ACC112 (cell line): Measurements from ENCODE around the gene TREX2.

Experiments
- H2AFZ ChIP-seq: fragments of 200-600 bp; sonication (generic); one replicate; pipeline ENCODE4 v1.6.0; 2017; ENCODE audit warnings: antibody characterized with exemption, low read length; ENCODE audit not compliant: unreplicated experiment
- H3K27ac ChIP-seq: fragments of 200-600 bp; sonication (generic); 2 replicates; pipeline ENCODE4 v1.5.1; 2014; ENCODE audit warnings: low read depth, mild to moderate bottlenecking, antibody characterized with exemption, low read length, moderate library complexity
- H3K27me3 ChIP-seq: fragments of 200-600 bp; sonication (generic); 2 replicates; pipeline ENCODE4 v1.6.1; 2014; ENCODE audit warnings: mild to moderate bottlenecking, antibody characterized with exemption, low read length, moderate library complexity, mixed read lengths; ENCODE audit not compliant: insufficient read depth
- H3K36me3 ChIP-seq: fragments of 200-600 bp; sonication (generic); 2 replicates; pipeline ENCODE4 v1.6.1; 2016; ENCODE audit warnings: mild to moderate bottlenecking, antibody characterized with exemption, low read length, moderate library complexity, mixed read lengths; ENCODE audit not compliant: insufficient read depth
- H3K4me1 ChIP-seq: fragments of 200-600 bp; sonication (generic); one replicate; pipeline ENCODE4 v1.6.1; 2016; ENCODE audit warnings: low read length, mixed read lengths; ENCODE audit not compliant: insufficient read depth, unreplicated experiment, control insufficient read depth
- H3K4me3 ChIP-seq: fragments of 200-600 bp; sonication (generic); 2 replicates; pipeline ENCODE4 v1.5.1; 2014; ENCODE audit warnings: mild to moderate bottlenecking, low read depth, low read length
- H3K79me2 ChIP-seq: fragments of 200-600 bp; sonication (generic); one replicate; pipeline ENCODE4 v1.6.0; 2016; ENCODE audit warnings: low read length; ENCODE audit not compliant: control insufficient read depth, unreplicated experiment, insufficient read depth

TREX2 gene

DNA sequence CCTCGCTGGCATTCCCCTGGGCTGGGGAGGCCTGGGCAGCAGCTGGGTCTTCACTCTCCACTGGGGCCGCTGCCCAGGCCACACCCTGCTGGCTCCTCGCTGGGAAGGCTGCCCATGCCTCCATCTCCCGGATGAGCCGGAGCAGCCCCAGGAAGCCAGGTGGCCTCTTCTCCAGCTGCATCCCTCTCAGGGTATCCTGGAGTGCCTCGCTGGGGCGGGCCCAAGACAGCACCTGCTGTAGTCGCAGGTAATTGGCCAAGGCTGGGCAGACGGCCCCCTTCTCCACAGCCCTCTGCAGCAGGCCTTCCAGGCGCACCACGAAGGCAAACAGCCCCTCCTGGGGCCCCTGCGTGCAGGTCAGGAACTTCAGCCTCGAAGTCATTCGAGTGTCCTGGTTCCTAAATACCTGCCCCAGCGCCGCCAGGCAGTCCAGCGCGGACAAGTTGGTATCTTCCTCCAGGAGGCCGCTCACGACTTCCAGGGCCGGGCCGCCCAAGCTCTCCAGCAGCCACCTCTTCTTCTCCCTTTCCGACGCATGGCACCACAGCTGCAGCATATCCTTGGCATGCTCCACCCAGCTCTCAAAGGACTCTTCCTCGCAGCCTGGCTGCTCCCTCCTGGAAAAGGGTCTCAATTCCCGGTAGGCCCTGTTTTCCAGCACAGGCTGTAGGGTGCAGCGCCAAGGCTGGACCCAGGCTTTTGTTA, 48.4 kb downstream of the TREX2 start:
- Histone ChIP-seq H3K36me3 (no peaks in the 10 kb centered on the region), H2AFZ (no peak overlapping the region), H3K79me2 (no peaks in the 10 kb centered on the region), H3K27me3 (no peaks in the 10 kb centered on the region), H3K4me1 (no peaks in the 10 kb centered on the region), H3K4me3 (no peak overlapping the region), H3K27ac (no peak overlapping the region)

DNA sequence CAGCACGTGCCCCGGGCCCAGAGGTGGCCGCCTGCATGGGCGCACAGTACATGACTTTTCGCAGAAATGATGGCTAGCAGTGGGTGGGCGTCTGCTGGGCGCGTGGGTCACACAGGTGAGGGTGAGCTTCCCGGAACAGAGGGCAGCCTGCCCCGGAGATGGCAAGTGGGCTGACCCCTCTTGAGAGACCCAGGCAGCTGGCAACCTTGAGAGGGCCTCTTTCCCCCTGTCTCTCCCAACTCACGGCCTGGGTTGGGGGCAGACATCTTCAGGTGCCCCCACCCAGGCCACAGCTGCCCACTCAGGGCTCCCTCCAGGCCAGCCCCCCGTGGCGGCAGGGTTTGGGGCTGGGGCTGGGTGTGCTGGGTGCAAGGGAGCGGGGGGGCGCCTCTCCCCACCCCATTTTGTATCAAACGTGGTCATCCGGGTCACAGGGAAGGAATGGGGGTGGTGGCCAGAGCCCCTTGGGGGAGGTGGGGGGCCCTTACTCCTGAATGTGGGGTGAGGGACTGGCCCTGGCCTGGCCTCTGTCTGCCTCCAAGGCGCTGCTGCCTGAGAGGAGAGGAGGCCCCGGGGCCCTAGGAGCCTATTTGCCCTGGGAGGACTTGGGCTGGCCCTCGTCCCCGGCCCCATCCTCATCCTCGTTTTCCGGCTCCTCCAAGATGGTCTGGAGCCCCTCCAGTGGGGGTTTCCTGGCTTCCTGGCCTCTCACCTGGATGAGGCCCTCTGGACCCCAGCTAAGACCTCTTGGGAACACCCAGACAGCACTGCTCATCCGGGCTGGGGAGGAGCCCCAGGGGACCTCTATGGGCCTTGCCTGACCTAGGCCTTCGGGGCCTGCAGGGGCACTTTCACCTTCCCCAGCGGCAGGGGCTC, 49.3 kb downstream of the TREX2 start:
- no peaks in the 10 kb centered on the region for H3K27me3 ChIP-seq
- no peak overlapping the region for H3K27ac ChIP-seq
- H2AFZ ChIP-seq, result no peak overlapping the region

DNA sequence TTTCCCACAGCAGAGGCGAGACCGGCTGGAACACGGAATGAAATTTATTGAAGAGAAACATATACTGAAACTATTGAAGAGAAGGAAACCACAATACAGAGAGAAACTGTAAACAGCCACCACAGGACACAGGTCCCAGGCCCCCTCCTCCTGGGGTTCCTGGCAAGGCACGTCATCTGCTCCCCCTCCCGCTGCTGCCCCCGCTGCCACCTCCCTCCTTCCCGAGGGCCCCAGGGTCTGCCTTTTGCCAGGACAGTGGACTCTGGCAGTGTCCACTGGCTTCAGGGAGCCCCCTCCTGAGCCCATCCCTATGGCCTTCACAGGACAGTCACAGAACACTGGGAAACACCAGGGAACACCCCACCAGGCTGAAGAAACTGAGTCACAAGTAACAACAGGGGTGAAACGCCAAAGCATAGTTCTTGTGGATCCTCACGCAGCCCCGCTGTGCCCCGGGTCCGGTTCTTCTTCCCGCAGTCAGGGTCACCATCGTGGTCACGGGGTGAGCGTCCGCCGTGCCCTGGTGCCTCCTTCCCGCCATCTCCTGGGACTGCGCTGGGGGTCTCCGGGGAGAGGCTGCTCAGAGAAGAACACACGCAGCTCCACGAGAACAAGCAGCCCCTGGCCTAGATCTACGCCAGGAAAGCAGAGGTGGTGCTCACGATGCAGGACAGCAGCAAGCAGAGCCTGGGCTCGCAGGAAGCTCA, 50.1 kb downstream of the TREX2 start:
- no peak overlapping the region for H3K27ac ChIP-seq
- H2AFZ ChIP-seq, result no peak overlapping the region
- no peak overlapping the region for H3K4me3 ChIP-seq
- H3K79me2 ChIP-seq, result no peaks in the 10 kb centered on the region
- no peaks in the 10 kb centered on the region for H3K27me3 ChIP-seq
- H3K36me3 ChIP-seq, result no peaks in the 10 kb centered on the region
- H3K4me1 ChIP-seq, result no peaks in the 10 kb centered on the region

More for the DNA sequence above, 49.3 kb downstream of the TREX2 start:
- H3K4me1 ChIP-seq, result no peaks in the 10 kb centered on the region
- H3K36me3 ChIP-seq, result no peaks in the 10 kb centered on the region
- H3K4me3 ChIP-seq, result no peak overlapping the region
- H3K79me2 ChIP-seq, result no peaks in the 10 kb centered on the region

- no peak overlapping the region for H3K4me3 ChIP-seq
- no peaks in the 10 kb centered on the region for H3K27me3 ChIP-seq
- no peaks in the 10 kb centered on the region for H3K36me3 ChIP-seq
- no peaks in the 10 kb centered on the region for H3K4me1 ChIP-seq
- H2AFZ ChIP-seq, result no peak overlapping the region
- H3K79me2 ChIP-seq, result no peaks in the 10 kb centered on the region
- no peak overlapping the region for H3K27ac ChIP-seq
Measured at GRCh38 chrX:153394612-153395011, 51.2 kb downstream of the TREX2 start.
